HG02623 (cell line): Measurements from ENCODE around the gene FAM120C.

ENCODE experiments used
- ATAC-seq: cut with Tn5 transposase; IDR thresholded peaks from one replicate; pipeline ENCODE4 v1.9.1; 2021; ENCODE audit warnings: moderate library complexity; ENCODE audit not compliant: unreplicated experiment

Gene FAM120C

DNA sequence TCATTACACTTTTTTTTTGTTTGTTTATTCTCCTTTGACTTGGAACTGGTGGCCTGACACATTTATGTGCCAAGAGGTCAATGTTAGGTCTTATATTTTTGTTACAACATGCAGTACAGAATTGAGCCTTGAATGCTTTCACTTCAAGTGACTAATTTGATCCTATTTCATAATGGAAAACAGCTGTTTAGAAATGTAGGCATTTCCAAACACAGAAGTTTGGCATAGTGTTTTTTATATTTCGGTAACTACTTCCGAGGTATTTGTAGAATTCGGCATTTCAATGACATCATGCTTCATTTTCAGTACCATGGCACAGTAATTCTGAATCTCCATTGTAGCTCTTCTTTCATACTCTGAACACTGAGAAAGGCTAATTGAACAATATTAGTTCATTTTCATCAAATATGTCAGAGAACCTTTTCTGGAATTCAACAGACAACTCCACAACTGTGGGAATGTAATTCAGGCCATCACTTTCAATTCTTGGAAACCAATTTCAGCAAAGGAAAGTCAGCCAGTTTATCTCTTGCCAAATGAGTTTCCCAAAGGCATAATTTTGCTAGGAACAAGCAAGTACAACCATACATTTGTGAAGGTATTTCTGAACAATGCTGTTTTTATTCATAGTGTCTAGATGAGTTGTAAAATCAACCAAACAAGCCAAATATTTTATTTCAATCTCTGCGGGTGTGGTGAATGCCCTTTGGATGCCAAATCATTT, 11.4 kb downstream of the FAM120C start:
- no peak for ATAC-seq

DNA sequence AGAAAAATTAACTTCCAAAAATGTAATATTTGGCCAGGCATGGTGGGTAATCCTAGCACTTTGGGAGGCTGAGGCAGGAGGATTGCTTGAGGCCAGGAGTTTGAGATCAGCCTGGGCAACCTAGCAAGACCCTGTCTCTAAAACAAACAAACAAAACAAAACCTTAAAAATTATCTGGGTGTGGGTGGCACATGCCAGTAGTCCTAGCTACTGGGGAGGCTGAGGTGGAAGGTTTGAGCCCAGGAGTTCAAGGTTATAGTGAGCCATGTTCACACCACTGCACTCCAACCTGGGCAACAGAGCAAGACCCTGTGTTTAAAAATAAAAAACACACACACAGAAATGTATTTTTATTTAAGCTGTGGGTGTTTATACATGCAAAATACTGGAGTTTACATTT, 12.0 kb downstream of the FAM120C start:
- ATAC-seq, result no peak

DNA sequence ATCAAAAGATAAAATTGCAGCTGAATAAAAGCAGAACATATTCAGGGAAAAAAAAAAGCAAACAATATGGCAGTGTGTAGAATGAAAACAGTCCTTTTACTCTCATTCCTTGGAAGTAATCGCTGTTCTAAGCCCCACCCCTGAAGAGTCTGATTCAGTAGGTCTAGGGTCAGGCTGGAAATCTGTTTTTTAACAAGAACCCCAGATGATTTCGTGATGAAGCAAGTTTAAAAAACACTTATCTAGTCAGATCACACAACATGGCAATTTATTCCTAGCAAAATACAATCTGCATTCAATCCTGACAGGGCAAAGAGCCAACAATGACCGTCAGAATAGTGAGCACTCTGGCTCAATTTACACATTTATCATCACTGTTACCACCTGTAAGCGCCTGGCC, 16.1 kb downstream of the FAM120C start:
- ATAC-seq, result no peak

DNA sequence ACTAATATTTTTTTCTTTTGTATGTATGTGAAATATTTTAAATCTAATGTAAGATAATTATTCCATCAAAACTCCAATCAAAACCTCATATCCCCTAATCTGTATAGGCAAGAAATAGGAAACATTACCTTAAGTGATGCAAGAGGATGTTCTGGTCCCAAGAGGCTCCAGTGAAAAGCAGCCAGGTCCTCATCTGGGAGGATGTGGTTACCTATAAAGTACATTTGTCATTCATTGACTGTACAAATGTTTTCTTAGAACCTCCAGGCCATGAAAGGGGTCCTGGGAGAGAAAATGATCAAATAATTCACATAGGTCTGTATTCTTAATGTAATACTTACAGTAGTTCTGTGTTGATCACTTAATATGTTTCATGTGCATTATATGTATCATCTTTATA, 25.5 kb downstream of the FAM120C start:
- ATAC-seq, result no peak

DNA sequence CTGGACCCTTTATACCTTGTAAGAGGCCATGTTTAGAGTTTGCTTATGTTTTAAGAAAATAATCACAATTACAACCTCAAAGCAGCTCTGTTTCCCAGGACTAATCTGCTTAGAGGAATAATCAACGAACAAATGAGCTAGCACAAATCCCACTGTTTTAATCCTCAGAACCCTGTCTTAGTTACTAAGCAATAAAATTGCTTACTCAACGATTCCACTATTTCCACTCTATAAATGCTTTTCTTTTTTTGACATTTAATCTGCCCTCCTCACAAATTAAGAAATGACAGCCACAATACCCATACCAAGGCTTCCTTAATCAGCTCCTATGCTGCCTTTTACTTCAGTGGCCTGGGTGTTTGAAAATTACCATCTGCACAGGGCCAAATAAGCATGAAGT, 48.8 kb downstream of the FAM120C start:
- ATAC-seq, result no peak

DNA sequence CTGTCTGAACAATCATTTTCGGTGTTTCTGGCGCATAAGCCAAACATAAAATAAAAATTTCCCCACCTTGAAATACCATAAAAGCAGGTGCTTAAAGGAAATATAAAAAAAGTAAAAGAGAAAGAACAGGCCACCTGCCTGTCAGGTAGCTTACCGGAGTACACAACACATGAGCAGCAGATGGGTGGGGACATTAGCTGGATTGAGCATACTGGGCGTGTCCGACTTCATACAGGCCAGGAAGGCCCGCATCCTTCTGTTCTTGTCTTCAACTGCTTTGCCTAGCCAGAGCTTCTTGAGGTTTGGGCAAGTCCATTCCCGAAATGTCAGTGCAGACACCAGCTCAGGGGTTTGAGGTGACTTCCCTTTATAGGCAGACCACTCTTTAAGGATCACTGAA, 66.7 kb downstream of the FAM120C start:
- no peak for ATAC-seq

DNA sequence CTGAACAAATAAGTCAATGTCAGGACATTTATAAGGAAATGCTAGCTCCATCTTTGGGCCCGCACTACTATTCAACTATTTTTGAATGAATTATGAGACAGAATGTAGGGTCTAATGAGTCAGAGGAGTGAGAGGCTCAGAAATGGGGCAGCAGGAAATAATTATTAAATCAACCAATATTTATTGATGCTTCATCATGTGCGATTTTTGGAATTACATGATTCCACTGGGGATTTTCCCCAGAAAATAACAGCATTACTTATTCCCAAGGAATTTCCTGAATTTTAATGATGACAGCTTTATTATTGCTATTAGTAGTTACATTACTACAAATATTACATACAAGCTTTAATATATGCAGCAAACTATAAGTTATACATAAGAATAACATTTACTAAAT, 89.5 kb downstream of the FAM120C start:
- ATAC-seq, result no peak

DNA sequence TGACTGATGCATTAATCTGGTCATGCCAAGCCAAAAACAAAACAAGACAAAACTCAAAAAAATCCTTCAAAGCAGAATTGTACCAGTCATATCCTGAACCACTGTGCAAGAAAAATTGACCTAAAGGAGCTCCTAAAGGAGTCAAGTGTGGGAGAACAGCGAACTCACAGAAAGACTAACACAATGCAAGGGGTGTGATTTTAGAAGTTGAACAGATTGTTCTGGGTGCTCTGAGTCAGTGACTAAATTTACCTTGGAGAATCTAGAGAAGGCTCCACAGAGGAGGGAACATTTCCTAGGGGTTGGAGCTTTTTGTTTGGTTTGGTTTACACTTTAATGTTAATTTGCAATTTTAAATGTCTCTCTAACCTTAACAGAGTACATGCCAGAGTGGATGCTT, 89.9 kb downstream of the FAM120C start:
- ATAC-seq, result no peak

DNA sequence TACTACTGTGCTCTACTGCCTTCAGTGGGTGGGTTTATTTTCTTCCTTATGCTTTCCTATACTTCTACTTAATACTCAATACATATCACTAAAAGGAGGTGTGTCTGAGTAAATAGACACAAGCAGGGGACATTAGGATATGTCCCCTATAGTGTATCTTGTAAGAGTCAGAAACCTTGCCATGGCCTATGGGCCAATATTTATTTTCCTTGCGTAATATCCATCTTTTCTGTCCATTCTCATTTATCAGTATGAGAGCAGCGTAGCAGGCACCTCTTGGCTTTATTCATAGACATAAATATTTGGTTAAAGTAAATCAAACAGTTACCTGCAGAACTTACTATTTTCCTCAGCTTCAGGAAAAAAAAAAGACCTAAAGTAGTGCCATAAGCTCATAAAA, 92.2 kb downstream of the FAM120C start:
- no peak for ATAC-seq

DNA sequence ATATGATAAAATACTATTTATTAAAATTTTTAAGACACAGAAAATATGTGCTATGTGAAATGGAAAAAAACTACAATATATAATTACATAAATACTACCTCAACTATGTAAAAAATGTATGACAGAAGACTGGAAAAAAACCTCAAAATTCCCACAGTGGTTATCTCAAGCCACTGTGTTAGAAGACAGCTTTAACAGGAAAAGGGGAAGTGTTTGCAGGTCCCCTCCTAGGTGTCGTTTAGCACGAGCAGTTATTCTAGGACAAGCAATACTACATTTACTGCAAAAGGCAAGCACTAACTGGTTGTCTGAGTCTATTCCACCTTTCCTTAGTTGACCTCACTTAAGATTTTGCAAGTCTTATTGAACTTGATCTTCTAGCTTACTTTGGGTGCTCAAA, 93.9 kb downstream of the FAM120C start:
- no peak for ATAC-seq

DNA sequence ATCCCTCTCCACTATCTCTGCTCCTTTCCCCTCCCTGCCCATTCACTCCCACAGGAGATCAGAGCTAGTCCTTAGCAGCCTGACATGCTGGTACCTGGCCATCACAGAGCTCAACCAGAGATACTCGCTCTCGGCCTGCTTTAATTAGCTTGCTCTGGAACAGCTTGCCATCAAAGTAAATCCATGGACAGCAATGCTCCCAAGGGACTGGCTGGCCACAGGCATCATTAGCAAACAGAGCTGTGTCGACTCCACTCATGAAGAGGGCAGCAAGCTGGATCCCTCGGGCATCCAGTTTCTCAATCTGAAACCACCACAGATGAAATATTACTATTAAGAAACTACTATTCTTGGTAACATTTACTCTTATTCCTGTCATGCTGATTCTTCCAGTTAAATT, 95.4 kb downstream of the FAM120C start:
- ATAC-seq, result no peak

DNA sequence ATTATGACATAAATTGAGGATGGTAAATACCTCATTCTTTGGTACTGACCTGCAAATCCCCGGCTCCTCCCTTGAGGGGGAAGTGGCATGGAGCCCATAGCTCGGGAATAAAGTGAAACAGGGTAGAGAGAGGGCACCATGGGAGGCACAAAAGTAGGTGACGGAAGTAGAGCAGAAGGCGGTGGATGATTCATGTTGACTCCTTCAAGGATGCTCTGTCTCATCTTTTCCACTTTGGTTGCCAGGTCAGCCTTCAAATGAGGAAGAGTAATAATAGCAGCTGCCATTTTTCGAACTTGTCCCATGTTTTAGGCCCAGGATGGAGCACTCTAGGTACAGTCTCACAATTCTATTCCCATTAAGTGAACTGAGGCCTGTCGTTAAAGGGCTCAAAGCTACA, 97.4 kb downstream of the FAM120C start:
- ATAC-seq, result no peak

DNA sequence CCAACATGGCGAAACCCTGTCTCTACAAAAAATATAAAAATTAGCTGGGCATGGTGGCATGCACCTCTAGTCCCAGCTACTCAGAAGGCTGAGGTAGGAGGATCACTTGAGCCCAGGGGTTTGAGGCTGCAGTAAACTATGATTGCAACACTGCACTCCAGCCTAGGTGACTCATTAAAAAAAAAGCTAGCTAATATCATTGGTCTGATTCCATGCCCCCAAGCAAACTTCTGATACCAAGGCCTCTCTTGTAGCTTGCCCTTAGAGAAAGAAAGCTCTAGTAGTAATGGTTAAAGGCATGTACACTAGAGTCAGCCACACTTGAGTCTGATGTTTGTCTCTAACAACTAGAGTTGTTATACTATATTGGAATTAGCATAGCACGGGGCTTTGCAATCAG, 106.2 kb downstream of the FAM120C start:
- no peak for ATAC-seq

DNA sequence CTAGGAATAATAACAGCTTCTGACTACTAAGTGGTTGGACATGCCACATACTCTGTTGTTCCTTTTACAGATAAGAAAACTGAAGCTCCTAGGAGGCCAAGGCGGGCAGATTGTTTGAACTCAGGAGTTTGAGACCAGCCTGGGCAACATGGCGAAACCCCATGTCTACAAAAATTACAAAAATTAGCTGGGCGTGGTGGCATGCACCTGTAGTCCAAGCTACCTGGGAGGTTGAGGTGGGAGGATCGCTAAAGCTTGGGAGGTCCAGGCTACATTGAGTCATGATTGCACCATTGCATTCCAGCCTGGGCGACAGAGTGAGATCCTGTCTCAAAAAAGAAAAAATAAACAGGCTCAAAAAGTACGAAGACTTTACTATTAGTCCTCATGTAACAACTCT, 108.2 kb downstream of the FAM120C start:
- no peak for ATAC-seq

DNA sequence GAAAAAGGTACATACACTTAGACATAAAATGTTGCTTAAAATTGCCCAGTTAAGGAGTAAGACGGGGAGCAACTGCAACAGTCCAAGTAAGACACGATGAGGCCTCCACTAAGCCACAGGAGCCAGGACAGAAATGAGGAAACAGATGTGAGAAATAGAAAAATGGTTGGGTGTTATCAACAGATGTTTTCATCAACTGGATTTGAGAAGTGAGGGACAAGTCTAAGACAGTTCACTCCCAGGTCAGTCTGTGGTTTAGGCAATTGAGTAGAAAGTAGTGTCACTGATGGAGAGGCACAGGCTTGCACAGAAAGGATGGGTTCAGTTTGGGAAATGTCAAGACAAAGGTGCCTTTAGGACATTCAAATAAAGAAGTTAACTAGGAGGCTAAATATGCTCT, 115.3 kb downstream of the FAM120C start:
- ATAC-seq, result no peak

DNA sequence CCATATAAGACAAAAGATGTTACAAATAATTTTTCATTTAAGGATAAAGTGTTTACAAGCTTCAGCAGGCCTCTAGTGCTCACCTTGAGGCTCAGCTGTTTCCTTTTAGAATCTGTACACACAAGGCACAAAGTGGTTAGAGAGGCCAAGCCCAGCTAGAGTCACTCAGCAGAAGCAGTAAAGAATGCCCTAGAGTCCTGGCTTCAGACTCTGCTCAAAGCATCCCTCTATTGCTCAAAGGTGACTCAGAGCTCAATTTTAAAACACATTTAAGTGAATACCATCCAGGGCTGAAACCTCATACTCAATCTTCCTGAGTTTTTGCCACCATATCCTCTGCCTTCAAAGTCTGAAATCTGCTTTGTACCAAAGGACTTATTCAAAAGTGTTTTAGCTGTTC, 116.2 kb downstream of the FAM120C start:
- no peak for ATAC-seq

DNA sequence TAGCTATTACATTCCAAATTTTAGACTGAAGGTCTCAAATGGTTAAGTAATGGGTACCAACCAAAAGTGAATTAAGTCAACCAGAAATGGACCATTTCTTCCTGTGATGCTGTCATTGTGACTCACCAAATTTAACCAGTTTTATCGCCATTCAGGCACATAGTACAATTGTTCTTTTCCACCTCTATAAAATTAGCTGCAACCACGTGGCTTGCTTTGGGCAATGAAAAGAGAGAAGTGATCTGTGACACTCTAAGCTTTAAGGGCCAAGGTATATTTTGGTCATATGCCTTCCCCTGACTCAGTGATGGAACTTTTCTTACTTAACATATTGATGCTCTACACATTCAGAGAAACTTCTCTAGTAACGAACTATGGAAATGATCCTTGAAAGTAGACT, 118.5 kb downstream of the FAM120C start:
- no peak for ATAC-seq

DNA sequence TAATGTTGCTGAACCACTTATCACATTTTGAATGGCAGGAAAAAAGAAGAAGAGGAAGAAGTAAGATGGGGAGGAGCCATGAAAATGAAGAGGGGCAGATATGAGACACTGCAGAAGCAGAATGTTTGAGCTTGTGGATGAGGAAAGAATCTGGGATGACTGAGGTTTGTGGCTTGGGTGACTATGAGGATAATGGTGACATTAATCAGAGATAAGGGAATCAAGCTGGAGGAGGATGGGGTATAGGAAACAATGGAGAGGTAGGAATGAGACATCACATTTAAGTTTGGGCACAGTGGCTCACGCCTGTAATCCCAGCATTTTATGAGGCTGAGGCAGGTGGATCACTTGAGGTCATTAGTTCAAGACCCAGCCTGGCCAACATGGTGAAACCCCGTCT, 119.7 kb downstream of the FAM120C start:
- ATAC-seq, result no peak

DNA sequence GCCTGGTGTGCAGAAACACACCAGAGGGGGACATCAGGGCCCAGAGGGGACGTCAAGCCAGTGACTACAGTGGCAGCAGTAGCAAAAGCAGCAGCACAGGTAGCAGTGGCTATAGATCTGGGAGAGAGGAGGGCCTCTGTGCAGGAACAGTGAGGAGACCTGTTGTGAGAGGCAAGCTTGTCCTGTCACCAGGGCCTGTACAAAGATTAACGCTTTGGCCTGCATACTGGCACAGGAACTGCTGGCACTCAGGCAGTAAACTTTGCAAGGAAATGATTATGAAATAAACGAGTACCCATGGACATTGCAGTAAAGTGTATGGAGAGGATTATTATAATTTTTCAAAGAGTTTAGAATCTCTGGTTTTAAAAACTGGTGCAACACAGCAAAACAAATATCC, 133.3 kb downstream of the FAM120C start:
- ATAC-seq, result no peak

DNA sequence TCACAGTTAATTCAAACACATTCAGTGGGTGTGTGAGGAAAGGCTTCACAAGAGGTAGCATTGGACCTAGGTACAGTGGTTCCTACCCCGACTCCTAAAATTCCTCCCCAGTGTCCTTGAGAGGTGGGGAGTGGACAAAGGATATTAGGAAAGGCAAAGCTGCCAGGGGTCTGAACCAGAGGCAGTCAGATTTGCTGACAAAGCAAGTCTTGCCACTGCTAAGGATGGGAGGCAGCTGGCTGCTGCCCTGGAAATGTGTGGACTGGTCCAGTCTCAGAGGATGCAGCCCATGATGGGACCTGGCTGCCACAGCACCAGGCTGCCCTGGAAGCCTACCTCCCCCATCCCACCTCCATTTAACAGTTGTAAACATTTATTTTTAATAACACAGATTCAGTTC, 134.6 kb downstream of the FAM120C start:
- no peak for ATAC-seq

DNA sequence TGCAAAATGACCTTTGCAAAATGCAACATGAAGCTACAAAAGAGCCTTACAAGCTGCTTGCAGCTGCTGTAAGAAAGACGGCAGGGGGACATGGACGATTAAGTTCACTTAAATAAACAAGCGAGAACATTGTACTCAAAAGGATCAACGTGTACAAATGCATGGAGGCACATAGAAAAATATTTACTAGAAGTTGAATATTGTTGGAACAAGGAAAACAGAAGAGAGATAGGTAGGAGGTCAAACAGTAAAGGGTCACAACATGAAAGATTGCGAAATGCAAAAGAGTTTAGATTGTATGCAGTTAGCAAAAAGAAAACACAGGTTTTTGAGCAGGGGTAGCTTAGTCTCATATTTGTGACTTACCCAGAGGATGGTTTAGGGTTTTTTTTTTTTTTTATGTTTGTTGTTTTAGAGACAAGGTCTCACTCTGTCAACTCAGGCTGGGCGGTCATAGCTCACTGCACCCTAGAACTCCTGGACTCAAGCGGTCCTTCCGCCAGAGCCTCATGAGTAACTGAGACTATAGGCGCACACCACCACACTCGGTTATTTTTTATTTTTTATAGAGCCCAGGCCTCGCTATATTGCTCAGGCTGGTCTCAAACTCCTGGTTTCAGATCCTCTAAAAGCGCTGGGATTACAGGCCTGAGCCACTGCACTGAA, 137.4 kb downstream of the FAM120C start:
- ATAC-seq, result no peak

DNA sequence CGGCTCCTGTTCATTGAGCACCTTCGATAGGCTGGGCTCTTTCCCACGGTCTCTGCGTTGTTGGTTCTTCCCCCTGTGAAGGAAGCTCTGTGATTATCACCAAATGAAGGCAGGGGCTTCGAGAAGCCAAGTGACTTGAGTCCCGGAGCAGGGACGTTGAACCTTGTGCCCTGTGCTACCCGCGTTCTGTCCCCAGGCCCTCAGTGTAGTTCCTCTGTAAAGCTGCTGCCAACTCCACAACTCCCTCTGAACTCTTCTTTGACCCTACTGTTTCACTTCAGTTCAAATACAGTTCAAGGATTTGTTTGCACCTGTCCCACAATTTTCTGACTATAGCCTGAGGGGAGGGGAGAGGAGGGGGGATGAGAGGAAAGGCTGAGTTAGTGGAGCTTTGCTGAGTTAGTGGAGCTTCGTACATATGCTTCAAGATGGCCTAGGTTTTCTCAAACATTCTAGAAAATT, 138.1 kb downstream of the FAM120C start:
- no peak for ATAC-seq
